H9 (cell line): ENCODE data around the gene DCAF10. TPM values are rescaled to one million over a fixed set of nuclear protein-coding genes. Genes with fewer than 3 reads are reported as not detected.

Experiments used
- DNase-seq: peaks from one replicate; pipeline ENCODE4 v3.0.0-alpha.2; 2017
- H2AFZ ChIP-seq: one replicate; pipeline ENCODE4 v1.6.1; 2013; ENCODE audit warnings: mild to moderate bottlenecking, low read length, control low read depth, moderate library complexity
- H2AK5ac ChIP-seq: 2 replicates; pipeline ENCODE4 v1.6.1; 2013; ENCODE audit warnings: low read length, control low read depth, mixed read lengths; ENCODE audit not compliant: insufficient read length
- H2BK120ac ChIP-seq: one replicate; pipeline ENCODE4 v1.6.1; 2013; ENCODE audit warnings: low read depth, mild to moderate bottlenecking, low read length, control low read depth, inconsistent platforms; ENCODE audit not compliant: poor library complexity, severe bottlenecking
- H2BK12ac ChIP-seq: 2 replicates; pipeline ENCODE4 v1.6.1; 2013; ENCODE audit warnings: low read length, control low read depth, mixed read lengths, low read depth; ENCODE audit not compliant: insufficient read length
- H2BK15ac ChIP-seq: 2 replicates; pipeline ENCODE4 v1.6.1; 2013; ENCODE audit warnings: low read depth, low read length, control low read depth
- H2BK20ac ChIP-seq: one replicate; pipeline ENCODE4 v1.6.1; 2013; ENCODE audit warnings: low read depth, mild to moderate bottlenecking, low read length, control low read depth, inconsistent platforms; ENCODE audit not compliant: poor library complexity, severe bottlenecking
- H2BK5ac ChIP-seq: 2 replicates; pipeline ENCODE4 v1.6.1; 2013; ENCODE audit warnings: low read length, control low read depth, mixed read lengths; ENCODE audit not compliant: insufficient read length
- H3K14ac ChIP-seq: 2 replicates; pipeline ENCODE4 v1.6.1; 2013; ENCODE audit warnings: low read length, control low read depth; ENCODE audit not compliant: insufficient read depth
- H3K18ac ChIP-seq: 2 replicates; pipeline ENCODE4 v1.6.1; 2013; ENCODE audit warnings: low read depth, mild to moderate bottlenecking, mixed read lengths, low read length, control low read depth; ENCODE audit not compliant: insufficient read length
- H3K23ac ChIP-seq: 2 replicates; pipeline ENCODE4 v1.6.1; 2013; ENCODE audit warnings: low read length, control low read depth, mixed read lengths, low read depth; ENCODE audit not compliant: insufficient read length
- H3K23me2 ChIP-seq: 2 replicates; pipeline ENCODE4 v1.6.1; 2013; ENCODE audit warnings: low read depth, mild to moderate bottlenecking, mixed read lengths, low read length, control low read depth; ENCODE audit not compliant: insufficient read length, poor library complexity, severe bottlenecking
- H3K27ac ChIP-seq: 2 replicates; pipeline ENCODE4 v1.5.1; 2013; ENCODE audit warnings: low read length, control low read depth, mixed read lengths, low read depth; ENCODE audit not compliant: insufficient read length
- H3K27me3 ChIP-seq: 2 replicates; pipeline ENCODE4 v1.6.1; 2013; ENCODE audit warnings: low read length, control low read depth, inconsistent platforms; ENCODE audit not compliant: insufficient read depth
- H3K4ac ChIP-seq: 2 replicates; pipeline ENCODE4 v1.6.1; 2013; ENCODE audit warnings: low read depth, mild to moderate bottlenecking, control low read depth, inconsistent platforms, low read length, moderate library complexity
- H3K4me1 ChIP-seq: 2 replicates; pipeline ENCODE4 v1.6.1; 2013; ENCODE audit warnings: low read length, control low read depth, inconsistent platforms; ENCODE audit not compliant: insufficient read depth
- H3K4me2 ChIP-seq: 2 replicates; pipeline ENCODE4 v1.6.1; 2013; ENCODE audit warnings: low read length, control low read depth, mixed read lengths; ENCODE audit not compliant: insufficient read length, insufficient read depth
- H3K56ac ChIP-seq: 2 replicates; pipeline ENCODE4 v1.6.1; 2013; ENCODE audit warnings: low read depth, mild to moderate bottlenecking, mixed read lengths, low read length, control low read depth; ENCODE audit not compliant: insufficient read length
- H3K79me1 ChIP-seq: 2 replicates; pipeline ENCODE4 v1.6.1; 2013; ENCODE audit warnings: low read depth, mild to moderate bottlenecking, moderate library complexity, low read length, control low read depth, inconsistent platforms; ENCODE audit not compliant: insufficient read depth, poor library complexity, severe bottlenecking
- H3K79me2 ChIP-seq: 2 replicates; pipeline ENCODE4 v1.6.1; 2013; ENCODE audit warnings: low read length, control low read depth, inconsistent platforms; ENCODE audit not compliant: insufficient read depth
- H3K9ac ChIP-seq: 2 replicates; pipeline ENCODE4 v1.6.1; 2013; ENCODE audit warnings: low read length, control low read depth, mixed read lengths; ENCODE audit not compliant: insufficient read length; ENCODE audit errors: extremely low read depth
- H3K9me3 ChIP-seq: one replicate; pipeline ENCODE4 v1.6.1; 2013; ENCODE audit warnings: low read depth, low read length, inconsistent platforms; ENCODE audit not compliant: control insufficient read depth
- H3T11ph ChIP-seq: one replicate; pipeline ENCODE4 v1.6.1; 2013; ENCODE audit warnings: mild to moderate bottlenecking, low read length, control low read depth, inconsistent platforms
- H4K20me1 ChIP-seq: one replicate; pipeline ENCODE4 v1.6.1; 2013; ENCODE audit not compliant: control insufficient read depth, insufficient read length, insufficient read depth
- H4K5ac ChIP-seq: 2 replicates; pipeline ENCODE4 v1.6.1; 2013; ENCODE audit warnings: low read depth, mild to moderate bottlenecking, mixed read lengths, low read length, control low read depth; ENCODE audit not compliant: insufficient read length
- H4K8ac ChIP-seq: replicated peaks from 2 replicates; pipeline ENCODE4 v1.6.1; 2013; ENCODE audit warnings: low read length, control low read depth, mixed read lengths, low read depth; ENCODE audit not compliant: insufficient read length
- H4K91ac ChIP-seq: 2 replicates; pipeline ENCODE4 v1.6.1; 2013; ENCODE audit warnings: low read depth, mild to moderate bottlenecking, moderate library complexity, mixed read lengths, low read length, control low read depth; ENCODE audit not compliant: insufficient read length
- H3K27ac Mint-ChIP-seq, 3 experiments: 2 replicates in 2 of 3; 3 replicates in 1 of 3; pipeline ENCODE4 v1.8.0; 2020 to 2021; ENCODE audit warnings: mixed read lengths in 3 of 3, mild to moderate bottlenecking in 1 of 3, moderate library complexity in 1 of 3
- H3K27me3 Mint-ChIP-seq: 2 replicates; pipeline ENCODE4 v1.8.0; 2021; ENCODE audit warnings: low read depth, mild to moderate bottlenecking, moderate library complexity, mixed read lengths
- H3K36me3 Mint-ChIP-seq, 3 experiments: 2 replicates in 2 of 3; 3 replicates in 1 of 3; pipeline ENCODE4 v1.8.0; 2020 to 2021; ENCODE audit warnings: low read depth in 3 of 3, mixed read lengths in 3 of 3; ENCODE audit not compliant: insufficient read depth in 1 of 3
- H3K4me1 Mint-ChIP-seq, 2 experiments: 2 replicates each; pipeline ENCODE4 v1.8.0; 2020; ENCODE audit warnings: mixed read lengths in 2 of 2
- H3K4me3 Mint-ChIP-seq, 2 experiments: 2 replicates in 1 of 2; 3 replicates in 1 of 2; pipeline ENCODE4 v1.8.0; 2020 to 2021; ENCODE audit warnings: mild to moderate bottlenecking in 2 of 2, mixed read lengths in 2 of 2, moderate library complexity in 1 of 2
- H3K9me3 Mint-ChIP-seq, 2 experiments: 2 replicates in 1 of 2; 3 replicates in 1 of 2; pipeline ENCODE4 v1.8.0; 2020; ENCODE audit warnings: mild to moderate bottlenecking in 2 of 2, mixed read lengths in 2 of 2, moderate library complexity in 1 of 2
- WGBS: extraction: QIAGEN DNeasy Blood & Tissue Kit; methylation state at CpG from one replicate; pipeline ENCODE4 v1.1.7; 2013; ENCODE audit warnings: missing lambda C conversion rate, low lambda C conversion rate, mixed read lengths; ENCODE audit not compliant: insufficient read length; ENCODE audit errors: extremely low coverage; 5-methylcytosine and 5-hydroxymethylcytosine counted together
- total RNA-seq: library from RNA; stranded (reverse); gene quantifications from 2 replicates; pipeline ENCODE4 v1.2.1, GENCODE V29; 2021
- TF ChIP-seq, protein P1 (sequence below): fragments of 200-600 bp; sonication (generic); conservative IDR thresholded peaks from 3 replicates; pipeline ENCODE4 v1.8.0; 2021; ENCODE audit warnings: antibody characterized with exemption, mild to moderate bottlenecking

Gene DCAF10
- total RNA-seq, 1 experiment from 2014 or later, result 13.4 TPM

DNA sequence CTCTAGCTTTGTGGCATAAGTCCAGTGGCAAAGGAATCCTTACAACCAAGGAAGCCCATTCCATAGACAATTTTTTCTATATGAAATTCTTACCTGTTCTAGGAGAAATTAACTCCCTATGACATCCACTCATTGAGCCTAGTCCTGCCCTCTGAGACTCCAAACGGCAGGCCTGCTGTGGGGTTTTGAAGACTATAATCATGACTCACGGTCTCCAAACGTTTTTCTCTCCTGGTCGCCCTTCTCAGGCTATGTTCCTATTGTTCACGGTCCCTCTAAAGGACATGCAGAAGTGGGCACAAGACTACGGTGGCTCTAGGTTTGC lies 16.3 kb upstream of the DCAF10 start:
- H4K5ac ChIP-seq, result no peak overlapping the region
- Mint-ChIP-seq H3K27ac (peak overlapping the region in 2 of 3 experiments; percentile 96 to 97; a peak in 6 of 7 replicates), H3K4me1 (peaks cover 5 to 9% of the 10 kb centered on the region in 2 experiments; a peak in 3 of 4 replicates), H3K27me3 (peaks cover 23% of the 10 kb centered on the region), H3K9me3 (0 out of 5 replicates have a peak, but pooled peaks cover 0 to 3% of the 10 kb centered on the region in 2 experiments), H3K36me3 (peaks cover 30 to 48% (median 40%) of the 10 kb centered on the region in 3 experiments; a peak in 6 of 7 replicates), H3K4me3 (peak overlapping the region; percentile 97 to 98)
- H2BK15ac ChIP-seq, result no peak overlapping the region
- H4K8ac ChIP-seq, result no peak overlapping the region
- WGBS, result no CpG with 5 or more reads among the region's 6 CpGs
- TF ChIP-seq, protein P1, sequence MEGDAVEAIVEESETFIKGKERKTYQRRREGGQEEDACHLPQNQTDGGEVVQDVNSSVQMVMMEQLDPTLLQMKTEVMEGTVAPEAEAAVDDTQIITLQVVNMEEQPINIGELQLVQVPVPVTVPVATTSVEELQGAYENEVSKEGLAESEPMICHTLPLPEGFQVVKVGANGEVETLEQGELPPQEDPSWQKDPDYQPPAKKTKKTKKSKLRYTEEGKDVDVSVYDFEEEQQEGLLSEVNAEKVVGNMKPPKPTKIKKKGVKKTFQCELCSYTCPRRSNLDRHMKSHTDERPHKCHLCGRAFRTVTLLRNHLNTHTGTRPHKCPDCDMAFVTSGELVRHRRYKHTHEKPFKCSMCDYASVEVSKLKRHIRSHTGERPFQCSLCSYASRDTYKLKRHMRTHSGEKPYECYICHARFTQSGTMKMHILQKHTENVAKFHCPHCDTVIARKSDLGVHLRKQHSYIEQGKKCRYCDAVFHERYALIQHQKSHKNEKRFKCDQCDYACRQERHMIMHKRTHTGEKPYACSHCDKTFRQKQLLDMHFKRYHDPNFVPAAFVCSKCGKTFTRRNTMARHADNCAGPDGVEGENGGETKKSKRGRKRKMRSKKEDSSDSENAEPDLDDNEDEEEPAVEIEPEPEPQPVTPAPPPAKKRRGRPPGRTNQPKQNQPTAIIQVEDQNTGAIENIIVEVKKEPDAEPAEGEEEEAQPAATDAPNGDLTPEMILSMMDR, result no peak
- no peak overlapping the region for H3K23ac ChIP-seq
- no peak overlapping the region for H2BK20ac ChIP-seq
- H3K4me1 ChIP-seq, result no peaks in the 10 kb centered on the region
- no peak overlapping the region for H3K27ac ChIP-seq
- H3K18ac ChIP-seq, result no peak overlapping the region
- peaks cover 11% of the 10 kb centered on the region; the same call in 1 of the 2 replicates for H3K79me2 ChIP-seq
- peaks cover 6% of the 10 kb centered on the region for H3K79me1 ChIP-seq
- H2BK5ac ChIP-seq, result no peak overlapping the region
- no peak overlapping the region for H3K56ac ChIP-seq
- no peaks in the 10 kb centered on the region for H3K27me3 ChIP-seq
- no peak overlapping the region for H2BK120ac ChIP-seq
- H2BK12ac ChIP-seq, result no peak overlapping the region
- H2AK5ac ChIP-seq, result no peak overlapping the region
- peaks cover 5% of the 10 kb centered on the region for H3K23me2 ChIP-seq
- H3K9me3 ChIP-seq, result no peaks in the 10 kb centered on the region
- no peak overlapping the region for H3K4ac ChIP-seq
- no peak overlapping the region for H3K14ac ChIP-seq
- H3T11ph ChIP-seq, result no peak overlapping the region
- no peak overlapping the region for H4K91ac ChIP-seq
- DNase-seq, result no peak
- H3K9ac ChIP-seq, result peak overlapping the region; percentile 78
- H3K4me2 ChIP-seq, result peak overlapping the region; percentile 88
- no peaks in the 10 kb centered on the region for H4K20me1 ChIP-seq
- no peak overlapping the region for H2AFZ ChIP-seq
